KOPT-K1 (cell line): Measurements from ENCODE around the gene RDX.

Experiments used
- H3K27ac ChIP-seq: fragments of 200-600 bp; sonication (generic); 2 replicates; pipeline ENCODE4 v1.5.1; 2016; ENCODE audit warnings: antibody characterized with exemption, mild to moderate bottlenecking, low read depth, low read length; ENCODE audit not compliant: poor library complexity, severe bottlenecking
- H3K36me3 ChIP-seq: fragments of 200-600 bp; sonication (generic); 2 replicates; pipeline ENCODE4 v1.5.1; 2017; ENCODE audit warnings: antibody characterized with exemption, mild to moderate bottlenecking, low read length, moderate library complexity; ENCODE audit not compliant: insufficient read depth
- H3K9me3 ChIP-seq: fragments of 200-600 bp; sonication (generic); 2 replicates; pipeline ENCODE4 v1.5.1; 2017; ENCODE audit warnings: antibody characterized with exemption, low read length, mild to moderate bottlenecking; ENCODE audit not compliant: insufficient read depth, poor library complexity, severe bottlenecking

The RDX gene

DNA sequence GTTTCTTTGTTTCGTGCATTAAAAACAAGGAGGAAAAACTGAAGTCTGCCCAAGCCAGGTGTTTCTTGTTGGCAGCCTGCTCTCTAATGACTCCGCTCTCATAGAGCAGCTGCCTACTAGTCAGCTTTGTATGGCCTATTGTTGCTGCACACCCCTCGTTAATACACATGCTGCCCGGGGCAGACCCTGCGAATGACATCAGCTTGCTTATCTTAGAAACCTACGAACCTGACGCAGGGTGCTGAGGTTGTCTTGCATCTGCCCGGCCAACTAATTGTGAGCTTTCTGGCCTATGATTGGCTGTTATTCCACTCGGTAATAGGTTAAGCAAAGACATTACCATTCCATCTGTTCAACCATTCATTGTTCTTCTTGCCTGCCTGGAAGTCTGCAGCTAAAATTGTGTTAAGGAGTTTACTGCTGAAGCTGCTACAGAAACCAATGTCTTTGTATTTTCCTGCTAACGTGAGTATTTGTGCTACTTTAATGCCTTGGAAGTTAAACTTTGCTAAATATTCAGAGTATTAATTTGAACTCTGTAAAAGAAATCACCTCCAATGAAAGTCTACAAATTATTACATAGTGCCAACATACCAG lies 165.7 kb downstream of the RDX start:
- no peak overlapping the region for H3K27ac ChIP-seq

DNA sequence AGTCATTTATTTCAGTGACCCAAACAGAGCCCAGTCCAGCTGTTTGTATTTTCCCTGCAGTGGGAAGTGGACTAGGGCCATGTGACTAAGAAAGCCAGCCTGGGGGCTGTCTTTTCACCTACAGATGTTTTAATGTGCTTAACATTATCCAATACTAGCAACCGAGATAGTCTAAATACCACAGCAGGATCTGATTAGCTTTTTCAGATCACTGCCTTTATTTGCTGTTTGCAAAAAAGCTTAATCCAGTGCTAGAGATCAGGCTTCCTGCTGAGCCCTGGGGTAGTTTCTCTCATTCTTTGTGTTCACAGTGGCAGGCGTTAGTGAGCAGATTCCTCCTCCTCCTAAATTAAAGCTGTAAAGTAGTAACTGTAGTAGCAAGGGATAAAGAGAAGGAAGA lies 168.3 kb downstream of the RDX start:
- Histone ChIP-seq H3K9me3 (no peaks in the 10 kb centered on the region), H3K27ac (no peak overlapping the region), H3K36me3 (no peaks in the 10 kb centered on the region)

More for the DNA sequence above, 165.7 kb downstream of the RDX start:
- Histone ChIP-seq H3K36me3 (no peaks in the 10 kb centered on the region), H3K9me3 (no peaks in the 10 kb centered on the region)

DNA sequence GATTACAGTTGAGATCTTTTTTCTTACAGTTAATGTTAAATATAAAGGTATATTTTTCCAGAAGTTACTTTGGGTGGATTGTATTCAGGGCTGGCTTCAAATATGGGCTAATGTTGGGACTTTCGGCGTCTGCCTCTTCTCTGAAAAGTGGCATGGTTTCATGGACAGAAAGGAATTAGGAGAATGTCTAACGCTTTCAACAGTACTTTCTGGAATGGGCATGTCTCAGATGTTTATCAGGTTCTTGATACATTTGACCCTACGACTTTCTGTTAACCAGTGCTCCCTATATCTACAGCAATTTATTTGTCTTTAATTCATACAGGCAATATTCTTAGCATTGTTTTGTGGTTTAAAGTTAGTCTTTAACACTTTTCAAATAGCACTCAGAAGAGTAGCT lies 169.5 kb downstream of the RDX start:
- H3K36me3 ChIP-seq = no peaks in the 10 kb centered on the region
- H3K27ac ChIP-seq = no peak overlapping the region
- H3K9me3 ChIP-seq = no peaks in the 10 kb centered on the region

DNA sequence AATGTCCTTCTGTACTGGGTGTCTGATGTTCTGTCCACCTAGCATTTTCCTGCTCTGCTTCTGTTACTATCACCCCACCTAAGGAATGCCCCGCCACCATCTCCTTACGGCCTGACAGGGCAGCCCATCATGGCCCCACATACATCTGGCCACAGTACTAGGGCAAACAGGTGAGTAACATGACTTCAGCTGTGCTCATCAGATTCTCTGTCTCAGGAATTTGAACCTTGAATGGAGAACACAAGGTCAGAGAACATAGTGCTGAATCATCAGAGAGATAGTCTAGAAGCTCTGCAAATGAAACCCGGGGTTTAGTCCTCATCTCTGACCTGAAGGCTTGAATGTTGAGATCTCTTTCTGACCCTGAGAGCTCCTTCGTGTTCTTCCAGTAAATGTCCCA lies 170.8 kb downstream of the RDX start:
- H3K36me3 ChIP-seq = no peaks in the 10 kb centered on the region
- no peak overlapping the region for H3K27ac ChIP-seq
- H3K9me3 ChIP-seq = no peaks in the 10 kb centered on the region
